Mesodermal cell (in vitro differentiated cells): ENCODE measurements around the gene CERKL.

Experiments used
- H3K27ac ChIP-seq: 2 replicates; pipeline ENCODE4 v1.7.0; 2013; ENCODE audit warnings: mild to moderate bottlenecking, low read depth, low read length, moderate library complexity; ENCODE audit not compliant: severe bottlenecking
- H3K36me3 ChIP-seq: 2 replicates; pipeline ENCODE4 v1.7.1; 2013; ENCODE audit warnings: mild to moderate bottlenecking, low read length, moderate library complexity; ENCODE audit not compliant: control insufficient read depth, insufficient read depth
- H3K4me1 ChIP-seq: one replicate; pipeline ENCODE4 v1.7.1; 2013; ENCODE audit warnings: mild to moderate bottlenecking, low read length; ENCODE audit not compliant: insufficient read depth, control insufficient read depth, poor library complexity, severe bottlenecking
- H3K4me3 ChIP-seq: 2 replicates; pipeline ENCODE4 v1.7.0; 2013; ENCODE audit warnings: low read length, control low read depth, mild to moderate bottlenecking; ENCODE audit not compliant: insufficient read depth, poor library complexity, severe bottlenecking; ENCODE audit errors: extremely low read depth
- H3K9me3 ChIP-seq: 2 replicates; pipeline ENCODE4 v1.7.1; 2013; ENCODE audit warnings: mild to moderate bottlenecking, low read length, moderate library complexity; ENCODE audit not compliant: control insufficient read depth
- WGBS, 2 experiments: methylation state at CpG; one replicate each; pipeline ENCODE4 v1.1.5; 2013; ENCODE audit warnings: missing lambda C conversion rate in 2 of 2; ENCODE audit not compliant: insufficient coverage in 2 of 2; 5-methylcytosine and 5-hydroxymethylcytosine counted together

Gene CERKL

DNA sequence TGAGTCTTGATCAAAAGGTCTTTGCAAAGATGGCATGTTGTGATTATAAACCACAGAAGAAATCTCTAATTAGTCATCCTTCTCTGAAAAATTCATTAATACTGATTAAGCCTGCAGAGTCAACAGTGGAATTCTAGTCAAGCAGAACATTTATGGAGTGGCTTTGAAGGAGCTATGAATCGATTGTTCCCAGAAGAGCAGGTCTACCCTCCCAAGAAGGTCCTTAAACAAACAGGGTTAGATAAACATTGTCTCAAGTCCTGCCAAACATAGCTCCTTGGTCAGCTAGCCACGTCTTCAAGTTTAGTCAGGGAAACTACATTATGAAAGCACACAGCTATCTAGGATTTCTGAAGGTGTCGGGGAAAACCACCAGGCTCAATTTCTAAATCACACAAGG, 110.8 kb downstream of the CERKL start:
- no peaks in the 10 kb centered on the region for H3K4me1 ChIP-seq
- WGBS, 2 experiments = 86 to 93% methylated on average over 2 to 3 of the region's 3 CpGs
- no peak overlapping the region for H3K4me3 ChIP-seq
- H3K36me3 ChIP-seq = no peaks in the 10 kb centered on the region
- no peak overlapping the region for H3K27ac ChIP-seq
- no peaks in the 10 kb centered on the region for H3K9me3 ChIP-seq

GRCh38 chr2:181542170-181542569, 114.7 kb downstream of the CERKL start:
- Histone ChIP-seq H3K36me3 (no peaks in the 10 kb centered on the region), H3K4me3 (no peak overlapping the region), H3K9me3 (no peaks in the 10 kb centered on the region), H3K4me1 (no peaks in the 10 kb centered on the region), H3K27ac (no peak overlapping the region)
- no CpG with 5 or more reads among the region's 2 CpGs for WGBS, 2 experiments

DNA sequence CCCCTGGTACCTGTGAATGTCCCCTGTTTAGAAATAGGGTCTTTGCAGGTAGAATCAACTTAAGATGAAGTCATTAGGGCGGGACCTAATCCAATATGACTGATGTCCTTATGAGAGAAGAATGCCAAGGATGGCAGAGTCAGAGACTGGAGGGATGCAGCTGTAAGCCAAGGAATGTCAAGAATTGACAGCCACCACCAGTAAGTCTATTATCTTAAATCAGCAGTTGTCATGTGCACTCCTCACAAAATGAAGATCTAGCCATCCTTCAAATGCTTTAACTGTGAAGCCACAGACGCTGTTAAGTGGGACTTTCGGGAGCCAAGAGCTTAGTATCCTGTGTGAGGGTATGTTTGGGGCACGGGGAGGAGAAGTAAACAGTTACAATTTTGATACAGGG, 116.5 kb downstream of the CERKL start:
- Histone ChIP-seq H3K27ac (no peak overlapping the region), H3K36me3 (no peaks in the 10 kb centered on the region), H3K9me3 (no peaks in the 10 kb centered on the region), H3K4me1 (no peaks in the 10 kb centered on the region), H3K4me3 (no peak overlapping the region)
- WGBS, 2 experiments = 88 to 90% methylated on average over 3 of the region's 4 CpGs

- Histone ChIP-seq H3K36me3 (no peaks in the 10 kb centered on the region), H3K27ac (no peak overlapping the region), H3K9me3 (no peaks in the 10 kb centered on the region), H3K4me1 (no peaks in the 10 kb centered on the region), H3K4me3 (no peak overlapping the region)
- WGBS, 2 experiments = 40% methylated on average over 1 of the region's 2 CpGs; no CpG with 5 or more reads in 1 of the 2 experiments
Observed at GRCh38 chr2:181536730-181537129, 120.2 kb downstream of the CERKL start.

GRCh38 chr2:181528441-181528840, 128.5 kb downstream of the CERKL start:
- Histone ChIP-seq H3K4me3 (no peak overlapping the region), H3K4me1 (no peaks in the 10 kb centered on the region), H3K27ac (no peak overlapping the region), H3K36me3 (no peaks in the 10 kb centered on the region), H3K9me3 (no peaks in the 10 kb centered on the region)
- WGBS, 2 experiments = 83 to 88% methylated on average over 1 of the region's 1 CpG

DNA sequence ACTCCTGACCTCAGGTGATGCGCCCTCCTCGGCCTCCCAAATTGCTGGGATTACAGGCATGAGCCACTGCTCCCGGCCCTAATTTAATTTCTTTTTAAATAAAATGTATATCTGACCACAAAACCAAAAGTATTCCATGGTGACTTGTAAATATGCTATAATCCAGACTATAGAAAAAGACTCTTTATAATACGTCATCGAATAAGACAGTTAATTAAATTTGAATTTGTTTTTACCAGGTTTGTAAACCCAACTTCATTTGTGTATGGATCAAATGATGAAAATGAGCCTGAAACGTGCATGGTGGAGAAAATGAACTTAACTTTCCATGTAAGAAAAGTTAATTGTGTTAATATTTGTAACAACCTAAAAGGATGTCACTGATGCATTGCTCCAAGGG, 129.8 kb downstream of the CERKL start:
- Histone ChIP-seq H3K36me3 (no peaks in the 10 kb centered on the region), H3K4me1 (no peaks in the 10 kb centered on the region), H3K9me3 (no peaks in the 10 kb centered on the region), H3K27ac (no peak overlapping the region), H3K4me3 (no peak overlapping the region)
- WGBS, 2 experiments = 80% methylated on average over 1 of the region's 6 CpGs; no CpG with 5 or more reads in 1 of the 2 experiments

DNA sequence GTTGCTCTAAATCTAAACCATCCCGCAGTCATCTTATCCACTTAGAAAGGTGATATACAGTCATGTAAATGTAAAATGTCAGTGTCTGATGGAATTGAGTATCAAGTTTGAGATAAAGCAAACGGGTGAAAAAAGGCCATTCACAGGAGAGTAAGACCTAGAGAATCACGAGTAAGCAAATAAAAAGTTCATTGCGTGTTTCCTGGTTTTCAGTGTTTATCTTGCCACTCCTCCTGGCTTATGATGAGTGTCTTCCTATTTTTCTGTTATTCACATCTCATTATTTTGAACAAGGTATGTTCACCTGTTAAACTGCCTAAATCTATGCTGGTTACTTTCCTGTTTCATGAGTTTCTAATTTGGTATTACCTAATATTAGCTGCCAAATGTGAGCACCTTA, 130.9 kb downstream of the CERKL start:
- WGBS, 2 experiments = 92 to 94% methylated on average over 2 to 3 of the region's 4 CpGs
- Histone ChIP-seq H3K4me1 (no peaks in the 10 kb centered on the region), H3K36me3 (no peaks in the 10 kb centered on the region), H3K9me3 (no peaks in the 10 kb centered on the region), H3K27ac (no peak overlapping the region), H3K4me3 (no peak overlapping the region)

DNA sequence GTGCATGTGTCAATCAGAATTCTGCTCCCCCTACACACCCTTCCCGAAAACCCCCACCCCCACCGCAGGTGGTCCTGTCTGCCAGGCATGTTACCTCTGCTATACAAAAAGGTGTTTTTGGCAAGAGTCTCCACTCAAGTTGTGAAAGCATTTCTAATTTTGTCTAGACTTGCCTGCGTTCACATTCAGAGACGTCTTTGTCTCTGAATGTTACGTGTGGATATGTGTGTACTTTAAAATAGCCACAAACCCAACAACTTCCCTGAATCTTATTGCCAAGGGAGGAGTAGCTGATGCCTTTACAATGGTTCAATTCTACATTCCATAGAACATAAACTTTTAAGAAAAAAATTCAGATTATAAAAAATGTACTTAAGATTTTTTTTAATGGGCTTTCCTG, 133.1 kb downstream of the CERKL start:
- H3K4me3 ChIP-seq = no peak overlapping the region
- no peaks in the 10 kb centered on the region for H3K4me1 ChIP-seq
- 94% methylated on average over 2 of the region's 5 CpGs; no CpG with 5 or more reads in 1 of the 2 experiments for WGBS, 2 experiments
- no peak overlapping the region for H3K27ac ChIP-seq
- no peaks in the 10 kb centered on the region for H3K36me3 ChIP-seq
- H3K9me3 ChIP-seq = no peaks in the 10 kb centered on the region

- no peaks in the 10 kb centered on the region for H3K36me3 ChIP-seq
- H3K4me1 ChIP-seq = no peaks in the 10 kb centered on the region
- H3K4me3 ChIP-seq = no peak overlapping the region
- no peaks in the 10 kb centered on the region for H3K9me3 ChIP-seq
- WGBS, 2 experiments = 93 to 100% methylated on average over 1 of the region's 1 CpG
- H3K27ac ChIP-seq = no peak overlapping the region
Observed at GRCh38 chr2:181520253-181520652, 136.7 kb downstream of the CERKL start.

- Histone ChIP-seq H3K4me1 (no peaks in the 10 kb centered on the region), H3K36me3 (no peaks in the 10 kb centered on the region), H3K4me3 (no peak overlapping the region), H3K9me3 (no peaks in the 10 kb centered on the region), H3K27ac (no peak overlapping the region)
- 80% methylated on average over 1 of the region's 1 CpG; no CpG with 5 or more reads in 1 of the 2 experiments for WGBS, 2 experiments
Observed at GRCh38 chr2:181517685-181518301, 139.1 kb downstream of the CERKL start.

GRCh38 chr2:181516992-181517391, 139.9 kb downstream of the CERKL start:
- no peaks in the 10 kb centered on the region for H3K36me3 ChIP-seq
- no peak overlapping the region for H3K4me3 ChIP-seq
- no peaks in the 10 kb centered on the region for H3K9me3 ChIP-seq
- H3K27ac ChIP-seq = no peak overlapping the region
- no peaks in the 10 kb centered on the region for H3K4me1 ChIP-seq
